WTC11 (cell line): ENCODE measurements around the gene LCLAT1.

Source experiments
- CREB1 ChIP-seq: sonication (generic); formaldehyde crosslinking; IDR thresholded peaks from 2 replicates; pipeline ENCODE4 v1.8.0; 2023; ENCODE audit warnings: mild to moderate bottlenecking, missing genetic modification reagents
- HMGXB4 ChIP-seq: sonication (generic); formaldehyde crosslinking; IDR thresholded peaks from 2 replicates; pipeline ENCODE4 v1.8.1; 2023; ENCODE audit warnings: mild to moderate bottlenecking, moderate library complexity, missing genetic modification reagents
- TF ChIP-seq, protein P1 (sequence below): fragments of 200-600 bp; IDR thresholded peaks from 2 replicates; pipeline ENCODE4 v1.8.0; 2022; ENCODE audit warnings: antibody characterized with exemption

- no peak for TF ChIP-seq HMGXB4
- no peak for TF ChIP-seq CREB1 (CRISPR knock-in tag)
- TF ChIP-seq, protein P1, sequence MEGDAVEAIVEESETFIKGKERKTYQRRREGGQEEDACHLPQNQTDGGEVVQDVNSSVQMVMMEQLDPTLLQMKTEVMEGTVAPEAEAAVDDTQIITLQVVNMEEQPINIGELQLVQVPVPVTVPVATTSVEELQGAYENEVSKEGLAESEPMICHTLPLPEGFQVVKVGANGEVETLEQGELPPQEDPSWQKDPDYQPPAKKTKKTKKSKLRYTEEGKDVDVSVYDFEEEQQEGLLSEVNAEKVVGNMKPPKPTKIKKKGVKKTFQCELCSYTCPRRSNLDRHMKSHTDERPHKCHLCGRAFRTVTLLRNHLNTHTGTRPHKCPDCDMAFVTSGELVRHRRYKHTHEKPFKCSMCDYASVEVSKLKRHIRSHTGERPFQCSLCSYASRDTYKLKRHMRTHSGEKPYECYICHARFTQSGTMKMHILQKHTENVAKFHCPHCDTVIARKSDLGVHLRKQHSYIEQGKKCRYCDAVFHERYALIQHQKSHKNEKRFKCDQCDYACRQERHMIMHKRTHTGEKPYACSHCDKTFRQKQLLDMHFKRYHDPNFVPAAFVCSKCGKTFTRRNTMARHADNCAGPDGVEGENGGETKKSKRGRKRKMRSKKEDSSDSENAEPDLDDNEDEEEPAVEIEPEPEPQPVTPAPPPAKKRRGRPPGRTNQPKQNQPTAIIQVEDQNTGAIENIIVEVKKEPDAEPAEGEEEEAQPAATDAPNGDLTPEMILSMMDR = no peak
Observed at GRCh38 chr2:30410217-30410616, 36.8 kb upstream of the LCLAT1 start.
